A673 (cell line): ENCODE data around the gene RHO. TPM values are rescaled to one million over a fixed set of nuclear protein-coding genes. Genes with fewer than 3 reads are reported as not detected.

Experiments
- BruUV-seq: library from RNA; stranded (reverse); fragments of 400-500 nt; replicated peaks from 2 replicates; lab custom pipeline; 2021; lab: Mats Ljungman, UMichigan
- CTCF ChIA-PET: fragments of 300-600 bp; sonication (Branson Sonifier 250); formaldehyde crosslinking; loops from one replicate; lab custom pipeline; 2022; ENCODE audit warnings: antibody characterized with exemption; lab: Charles Lee
- POLR2A ChIA-PET: fragments of 300-600 bp; sonication (Branson Sonifier 250); formaldehyde crosslinking; loops from one replicate; lab custom pipeline; 2022; ENCODE audit warnings: antibody characterized with exemption; ENCODE audit not compliant: low non-redundant PET; lab: Charles Lee
- DNase-seq: peaks from one replicate; pipeline ENCODE4 v3.0.0-alpha.2; 2015; ENCODE audit warnings: low spot score
- H3K27ac ChIP-seq: fragments of 200-600 bp; sonication (generic); 2 replicates; pipeline ENCODE4 v1.5.1; 2016; ENCODE audit warnings: mixed run types, low read depth, mild to moderate bottlenecking, mixed read lengths, antibody characterized with exemption, low read length; ENCODE audit not compliant: poor library complexity, severe bottlenecking
- H3K27me3 ChIP-seq: fragments of 200-600 bp; sonication (generic); replicated peaks from 2 replicates; pipeline ENCODE4 v1.6.1; 2017; ENCODE audit warnings: mixed run types, low read depth, mild to moderate bottlenecking, mixed read lengths, antibody characterized with exemption, low read length; ENCODE audit not compliant: insufficient read depth, poor library complexity
- H3K36me3 ChIP-seq: fragments of 200-600 bp; sonication (generic); 2 replicates; pipeline ENCODE4 v1.6.1; 2016; ENCODE audit warnings: mixed run types, mild to moderate bottlenecking, mixed read lengths, antibody characterized with exemption, low read length; ENCODE audit not compliant: insufficient read depth, poor library complexity, severe bottlenecking
- H3K4me1 ChIP-seq: fragments of 200-600 bp; sonication (generic); 2 replicates; pipeline ENCODE4 v1.6.1; 2017; ENCODE audit warnings: mixed run types, mild to moderate bottlenecking, mixed read lengths, antibody characterized with exemption, low read length; ENCODE audit not compliant: insufficient read depth, poor library complexity, severe bottlenecking
- H3K4me3 ChIP-seq: fragments of 200-600 bp; sonication (generic); 2 replicates; pipeline ENCODE4 v1.5.1; 2016; ENCODE audit warnings: low read depth, mixed run types, mild to moderate bottlenecking, mixed read lengths, low read length; ENCODE audit not compliant: poor library complexity, severe bottlenecking
- H3K9me3 ChIP-seq: fragments of 200-600 bp; sonication (generic); 2 replicates; pipeline ENCODE4 v1.6.1; 2016; ENCODE audit warnings: mixed run types, low read depth, mild to moderate bottlenecking, mixed read lengths, antibody characterized with exemption, low read length; ENCODE audit not compliant: poor library complexity, severe bottlenecking
- EZH2 ChIP-seq: fragments of 200-600 bp; sonication (generic); IDR thresholded peaks from 2 replicates; pipeline ENCODE4 v1.6.1; 2017; ENCODE audit warnings: borderline replicate concordance, low read depth, mild to moderate bottlenecking, mixed read lengths, antibody characterized with exemption, low read length; ENCODE audit not compliant: poor library complexity, severe bottlenecking
- intact Hi-C: fragments of 100-400 bp; cut with micrococcal nuclease; formaldehyde crosslinking; loops from one replicate; pipeline ENCODE4 v1.10.0; 2022; ENCODE audit not compliant: unreplicated experiment
- total RNA-seq: library from RNA; stranded (reverse); gene quantifications from 2 replicates; pipeline ENCODE4 v1.2.3, GENCODE V29; 2021
- TF ChIP-seq, protein P1 (sequence below): fragments of 300-800, 200-600 bp; sonication (generic); conservative IDR thresholded peaks from 2 replicates; pipeline ENCODE4 v1.5.1; 2017; ENCODE audit warnings: low read depth, mild to moderate bottlenecking, antibody characterized with exemption, low read length, moderate library complexity, mixed read lengths

RHO gene
- total RNA-seq, 1 experiment from 2014 or later, result not detected

- H3K4me1 ChIP-seq, result no peaks in the 10 kb centered on the region
Observed at GRCh38 chr3:129581623-129582022, 53.2 kb downstream of the RHO start.

DNA sequence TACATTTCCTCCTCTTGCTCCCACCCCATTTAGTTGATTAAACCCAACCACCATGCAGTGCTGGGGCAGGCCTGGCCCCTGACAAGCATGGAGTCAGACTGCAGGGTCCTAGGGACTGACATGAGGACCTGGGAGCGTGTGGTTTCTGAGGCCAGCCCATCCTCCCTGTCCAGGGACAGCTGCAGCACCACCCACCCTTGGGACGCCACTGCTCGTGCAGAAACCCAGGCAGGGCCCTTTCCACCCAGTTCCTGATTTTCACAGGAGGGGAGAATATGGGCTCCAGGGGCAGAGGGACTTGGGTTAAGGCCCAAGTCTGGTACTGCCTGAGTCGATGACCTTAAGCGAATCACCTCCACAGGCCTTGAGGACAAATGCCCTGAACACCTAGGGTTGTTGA is 54.4 kb downstream of the RHO start:
- no TSS peak for BruUV-seq
- POLR2A ChIA-PET, result no interaction called here

More at GRCh38 chr3:129581623-129582022, 53.2 kb downstream of the RHO start:
- no peak for DNase-seq
- no peaks in the 10 kb centered on the region for H3K9me3 ChIP-seq
- H3K27ac ChIP-seq, result no peak overlapping the region
- intact Hi-C loops, result no loop called here
- H3K27me3 ChIP-seq, result no peaks in the 10 kb centered on the region
- POLR2A ChIA-PET, result no interaction called here
- no peaks in the 10 kb centered on the region for H3K36me3 ChIP-seq
- CTCF ChIA-PET, result interaction anchor here (0.6 kb wide), 1 partner anchor 116 kb away, joined by 3 read pairs; no protein-coding TSS in a partner anchor
- H3K4me3 ChIP-seq, result no peak overlapping the region
- TF ChIP-seq, protein P1, sequence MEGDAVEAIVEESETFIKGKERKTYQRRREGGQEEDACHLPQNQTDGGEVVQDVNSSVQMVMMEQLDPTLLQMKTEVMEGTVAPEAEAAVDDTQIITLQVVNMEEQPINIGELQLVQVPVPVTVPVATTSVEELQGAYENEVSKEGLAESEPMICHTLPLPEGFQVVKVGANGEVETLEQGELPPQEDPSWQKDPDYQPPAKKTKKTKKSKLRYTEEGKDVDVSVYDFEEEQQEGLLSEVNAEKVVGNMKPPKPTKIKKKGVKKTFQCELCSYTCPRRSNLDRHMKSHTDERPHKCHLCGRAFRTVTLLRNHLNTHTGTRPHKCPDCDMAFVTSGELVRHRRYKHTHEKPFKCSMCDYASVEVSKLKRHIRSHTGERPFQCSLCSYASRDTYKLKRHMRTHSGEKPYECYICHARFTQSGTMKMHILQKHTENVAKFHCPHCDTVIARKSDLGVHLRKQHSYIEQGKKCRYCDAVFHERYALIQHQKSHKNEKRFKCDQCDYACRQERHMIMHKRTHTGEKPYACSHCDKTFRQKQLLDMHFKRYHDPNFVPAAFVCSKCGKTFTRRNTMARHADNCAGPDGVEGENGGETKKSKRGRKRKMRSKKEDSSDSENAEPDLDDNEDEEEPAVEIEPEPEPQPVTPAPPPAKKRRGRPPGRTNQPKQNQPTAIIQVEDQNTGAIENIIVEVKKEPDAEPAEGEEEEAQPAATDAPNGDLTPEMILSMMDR, result no peak
- TF ChIP-seq EZH2, result no peak
- BruUV-seq, result no TSS peak

GRCh38 chr3:129583289-129583688 is 54.9 kb downstream of the RHO start:
- intact Hi-C loops, result no loop called here
- Histone ChIP-seq H3K27ac (no peak overlapping the region), H3K36me3 (no peaks in the 10 kb centered on the region), H3K4me1 (no peaks in the 10 kb centered on the region), H3K27me3 (no peaks in the 10 kb centered on the region), H3K9me3 (no peaks in the 10 kb centered on the region), H3K4me3 (no peak overlapping the region)
- TF ChIP-seq, protein P1, result no peak
- no peak for TF ChIP-seq EZH2
- ChIA-PET CTCF (no interaction called here), POLR2A (no interaction called here)
- BruUV-seq, result no TSS peak
- no peak for DNase-seq

More for the DNA sequence above, 54.4 kb downstream of the RHO start:
- CTCF ChIA-PET, result no interaction called here
- Histone ChIP-seq H3K4me1 (no peaks in the 10 kb centered on the region), H3K27me3 (no peaks in the 10 kb centered on the region), H3K27ac (no peak overlapping the region), H3K36me3 (no peaks in the 10 kb centered on the region), H3K9me3 (no peaks in the 10 kb centered on the region), H3K4me3 (no peak overlapping the region)
- DNase-seq, result no peak
- intact Hi-C loops, result no loop called here
- no peak for TF ChIP-seq EZH2
- TF ChIP-seq, protein P1, result no peak
